HG03457 (cell line): Measurements from ENCODE around the gene TAGLN2.
"Not testable (repeated sequence)": the region's sequence is repeated elsewhere in the genome, so short reads cannot be mapped to it uniquely, and the experiment has no call there.

Source experiments
- ATAC-seq: cut with Tn5 transposase; IDR thresholded peaks from one replicate; pipeline ENCODE4 v1.9.1; 2021; ENCODE audit warnings: moderate number of reproducible peaks; ENCODE audit not compliant: unreplicated experiment

Gene TAGLN2

GRCh38 chr1:159922511-159923202 is 2.6 kb downstream of the TAGLN2 start:
- ATAC-seq, result no peak

- no peak for ATAC-seq
These were observed 3.4 kb downstream of the TAGLN2 start for GRCh38 chr1:159921700-159922504.

- ATAC-seq, result peak; percentile 20
These were observed 4.1 kb downstream of the TAGLN2 start for GRCh38 chr1:159921251-159921650.

GRCh38 chr1:159920651-159921050 is 4.7 kb downstream of the TAGLN2 start:
- no peak for ATAC-seq

- ATAC-seq, result no peak
These were observed 5.1 kb downstream of the TAGLN2 start for GRCh38 chr1:159920202-159920601.

- ATAC-seq, result no peak
These were observed 6.0 kb downstream of the TAGLN2 start for GRCh38 chr1:159919236-159919865.

GRCh38 chr1:159918352-159919200 is 6.7 kb downstream of the TAGLN2 start:
- ATAC-seq, result no peak

- ATAC-seq, result no peak
These were observed 7.6 kb downstream of the TAGLN2 start for GRCh38 chr1:159917533-159918351.

- no peak for ATAC-seq
These were observed 8.9 kb downstream of the TAGLN2 start for GRCh38 chr1:159916242-159917051.

GRCh38 chr1:159915571-159916241 is 9.6 kb downstream of the TAGLN2 start:
- ATAC-seq, result no peak

- ATAC-seq, result no peak
These were observed 10.9 kb downstream of the TAGLN2 start for GRCh38 chr1:159914252-159915018.

GRCh38 chr1:159913451-159914192 is 11.7 kb downstream of the TAGLN2 start:
- no peak for ATAC-seq

GRCh38 chr1:159911326-159912070 is 13.8 kb downstream of the TAGLN2 start:
- no peak for ATAC-seq

- no peak for ATAC-seq
These were observed 17.0 kb downstream of the TAGLN2 start for GRCh38 chr1:159908031-159908940.

- no peak for ATAC-seq
These were observed 18.3 kb downstream of the TAGLN2 start for GRCh38 chr1:159906960-159907359.

- ATAC-seq, result not testable (repeated sequence)
These were observed 21.3 kb downstream of the TAGLN2 start for GRCh38 chr1:159904036-159904435.
